SK-N-MC (cell line): ENCODE data around the gene TOMM40L.
"Not testable (repeated sequence)": the region's sequence is repeated elsewhere in the genome, so short reads cannot be mapped to it uniquely, and the experiment has no call there.

Experiments
- DNase-seq: peaks from one replicate; pipeline ENCODE4 v3.0.0-alpha.2; 2011; ENCODE audit warnings: low read depth, low spot score
- H3K27ac ChIP-seq: fragments of 200-600 bp; sonication (generic); 2 replicates; pipeline ENCODE4 v1.5.1; 2016; ENCODE audit warnings: mixed run types
- H3K36me3 ChIP-seq: fragments of 200-600 bp; sonication (generic); 2 replicates; pipeline ENCODE4 v1.6.1; 2017; ENCODE audit warnings: antibody characterized with exemption, low read length, mixed read lengths; ENCODE audit not compliant: insufficient read depth
- H3K4me3 ChIP-seq: fragments of 200-600 bp; sonication (generic); 2 replicates; pipeline ENCODE4 v1.5.1; 2016
- H3K9ac ChIP-seq: fragments of 200-600 bp; sonication (generic); 2 replicates; pipeline ENCODE4 v1.8.0; 2017; ENCODE audit warnings: mixed run types, mixed read lengths; ENCODE audit not compliant: insufficient read length
- H3K9me3 ChIP-seq: fragments of 200-600 bp; sonication (generic); 2 replicates; pipeline ENCODE4 v1.6.1; 2017; ENCODE audit warnings: low read depth, mild to moderate bottlenecking, antibody characterized with exemption, low read length, moderate library complexity, mixed read lengths
- EZH2 ChIP-seq: fragments of 200-600 bp; sonication (generic); IDR thresholded peaks from one replicate; pipeline ENCODE4 v1.6.1; 2017; ENCODE audit warnings: antibody characterized with exemption
- FOXP2 ChIP-seq: optimal IDR thresholded peaks from 2 replicates; pipeline ENCODE3; 2011; ENCODE audit warnings: mild to moderate bottlenecking, moderate library complexity; ENCODE audit not compliant: insufficient read depth; ENCODE audit errors: extremely low read length, control extremely low read depth
- POLR2AphosphoS5 ChIP-seq: IDR thresholded peaks from 2 replicates; pipeline ENCODE4 v1.6.1; 2012; ENCODE audit warnings: mild to moderate bottlenecking, low read depth, low read length, borderline replicate concordance

TOMM40L gene

DNA sequence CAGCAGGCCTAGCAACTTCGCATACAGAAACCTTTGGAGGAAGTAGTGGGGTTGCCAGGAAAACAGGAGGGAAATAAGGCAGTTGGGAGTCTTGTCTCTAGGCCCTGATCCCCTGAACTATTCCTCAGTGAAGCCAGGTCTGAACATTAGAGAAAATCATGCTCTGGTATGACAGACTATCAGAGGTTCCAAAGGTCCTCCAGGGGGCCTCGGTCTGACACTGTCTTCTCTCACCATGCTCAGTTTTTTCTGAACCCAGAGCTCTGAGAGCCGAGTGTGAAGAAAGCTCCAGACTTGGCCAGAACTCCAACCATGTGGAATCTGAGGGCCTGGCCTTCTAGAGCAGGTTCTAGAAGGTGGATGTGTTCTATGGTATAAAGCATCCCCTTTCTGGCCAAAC lies 4.0 kb downstream of the TOMM40L start:
- Histone ChIP-seq H3K4me3 (no peak overlapping the region), H3K9me3 (no peaks in the 10 kb centered on the region), H3K36me3 (peaks cover 16% of the 10 kb centered on the region; the same call in 1 of the 2 replicates), H3K9ac (no peak overlapping the region), H3K27ac (no peak overlapping the region)
- DNase-seq = no peak
- no peak for TF ChIP-seq EZH2

DNA sequence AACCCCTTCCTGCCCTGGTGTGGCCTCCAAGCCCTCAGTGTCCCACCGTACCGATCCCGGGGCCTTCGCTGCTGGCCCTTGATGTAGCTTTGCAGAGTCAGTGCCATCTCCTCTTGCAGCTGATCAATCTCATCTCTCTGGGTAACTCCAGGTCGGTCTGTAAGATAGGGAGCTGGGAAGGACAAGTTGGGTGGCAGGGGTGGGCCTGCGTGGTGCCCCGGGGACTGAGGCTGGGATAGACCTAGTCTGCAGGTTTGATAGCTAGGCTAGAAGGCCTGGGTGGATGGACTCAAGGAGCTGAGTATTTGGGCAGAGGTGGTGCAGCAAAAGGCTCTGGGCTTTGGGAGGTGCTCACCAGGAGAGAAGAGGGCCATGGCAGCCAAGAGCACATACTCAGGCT lies 4.9 kb downstream of the TOMM40L start:
- Histone ChIP-seq H3K36me3 (peaks cover 16% of the 10 kb centered on the region; the same call in 1 of the 2 replicates), H3K9me3 (no peaks in the 10 kb centered on the region), H3K4me3 (no peak overlapping the region), H3K9ac (no peak overlapping the region), H3K27ac (no peak overlapping the region)
- no peak for DNase-seq
- TF ChIP-seq FOXP2 = no peak

DNA sequence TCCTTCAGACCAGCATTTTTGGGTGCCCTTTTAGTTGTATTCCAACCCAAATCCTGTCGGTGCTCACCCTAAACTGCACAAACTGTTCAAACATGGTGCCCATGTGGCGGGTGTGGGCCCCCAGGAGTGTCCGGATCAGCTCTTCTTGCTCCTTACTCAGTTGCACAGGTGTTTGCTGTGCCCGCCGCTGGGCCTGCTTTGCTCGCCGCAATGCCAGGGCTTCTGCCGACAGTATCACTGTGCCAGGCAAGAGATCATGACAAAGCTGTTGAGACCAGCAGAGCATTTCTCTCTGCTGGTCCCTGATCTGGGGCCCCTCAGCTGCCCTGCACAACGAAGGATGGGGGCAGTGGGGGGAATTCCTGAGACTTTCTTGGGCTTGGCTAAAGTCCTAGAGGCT lies 7.2 kb downstream of the TOMM40L start:
- Histone ChIP-seq H3K9me3 (no peaks in the 10 kb centered on the region), H3K36me3 (peaks cover 15% of the 10 kb centered on the region; the same call in 1 of the 2 replicates), H3K9ac (no peak overlapping the region), H3K27ac (no peak overlapping the region), H3K4me3 (no peak overlapping the region)
- TF ChIP-seq POLR2AphosphoS5 (no peak), FOXP2 (no peak), EZH2 (no peak)
- no peak for DNase-seq

GRCh38 chr1:161235957-161236775 lies 10.3 kb downstream of the TOMM40L start:
- TF ChIP-seq POLR2AphosphoS5 (no peak), EZH2 (no peak), FOXP2 (no peak)
- no peak for DNase-seq
- H3K4me3 ChIP-seq = no peak overlapping the region
- no peak overlapping the region for H3K27ac ChIP-seq
- H3K9me3 ChIP-seq = no peaks in the 10 kb centered on the region
- no peak overlapping the region for H3K9ac ChIP-seq
- H3K36me3 ChIP-seq = no peaks in the 10 kb centered on the region

DNA sequence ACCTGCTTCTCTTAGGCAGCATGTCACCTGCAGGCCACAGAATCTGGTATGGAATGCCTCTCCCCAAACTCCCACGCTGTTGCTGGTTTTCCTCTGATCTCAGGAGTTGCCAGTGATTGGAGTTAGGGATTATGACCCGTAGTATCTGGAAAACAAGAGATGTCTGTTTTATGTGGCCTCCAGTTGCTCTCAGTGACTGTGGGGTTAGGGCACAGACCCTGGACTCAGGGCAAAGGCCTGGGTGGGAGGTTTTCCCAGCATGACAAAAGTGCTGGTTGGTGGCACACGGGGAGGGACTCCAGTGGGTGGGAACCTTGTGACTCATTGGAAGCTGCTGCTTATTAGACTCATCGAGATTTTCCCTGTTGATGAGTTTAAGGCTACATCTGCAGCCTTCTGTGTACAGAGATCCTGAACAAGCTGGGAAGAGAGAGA lies 12.2 kb downstream of the TOMM40L start, which contains the start of gene NR1I3:
TSS of gene NR1I3 (minus strand) at position 165 of the 435 bp plus-strand sequence. CDS start 1,638 bp downstream, outside the sequence.
- DNase-seq = no peak
- TF ChIP-seq POLR2AphosphoS5 (no peak), FOXP2 (no peak), EZH2 (no peak)
- Histone ChIP-seq H3K4me3 (no peak within 1 kb of the TSS), H3K36me3 (no peaks in the 10 kb centered on the region), H3K27ac (no peak within 1 kb of the TSS), H3K9me3 (no peaks in the 10 kb centered on the region), H3K9ac (no peak within 1 kb of the TSS)

- no peak for TF ChIP-seq POLR2AphosphoS5
- no peak for TF ChIP-seq EZH2
- TF ChIP-seq FOXP2 = no peak
- Histone ChIP-seq H3K9me3 (no peaks in the 10 kb centered on the region), H3K36me3 (no peaks in the 10 kb centered on the region), H3K9ac (no peak overlapping the region), H3K27ac (no peak overlapping the region), H3K4me3 (no peak overlapping the region)
- no peak for DNase-seq
These were observed 15.8 kb downstream of the TOMM40L start for GRCh38 chr1:161241682-161242081.

DNA sequence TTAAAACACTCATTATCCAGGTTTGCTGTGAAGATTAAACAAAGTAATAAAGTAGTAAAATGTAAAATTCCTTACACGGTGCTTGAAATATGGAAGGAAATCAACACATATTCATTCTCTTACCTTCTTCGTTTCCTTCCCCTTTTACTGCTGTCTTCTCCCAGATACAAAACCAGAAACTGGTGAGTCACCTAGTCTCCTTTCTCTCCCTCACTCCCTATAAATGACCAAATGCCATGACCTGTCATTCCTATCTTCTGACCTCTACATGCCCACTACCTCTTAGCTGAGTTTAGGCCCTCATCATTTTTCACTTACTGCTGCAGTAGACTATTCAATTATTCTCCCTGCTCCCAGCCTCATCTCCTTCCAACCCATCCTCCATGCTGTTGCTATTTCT lies 16.5 kb downstream of the TOMM40L start:
- no peak overlapping the region for H3K4me3 ChIP-seq
- H3K27ac ChIP-seq = no peak overlapping the region
- TF ChIP-seq POLR2AphosphoS5 = no peak
- H3K9me3 ChIP-seq = no peaks in the 10 kb centered on the region
- DNase-seq = no peak
- H3K9ac ChIP-seq = no peak overlapping the region
- no peaks in the 10 kb centered on the region for H3K36me3 ChIP-seq

DNA sequence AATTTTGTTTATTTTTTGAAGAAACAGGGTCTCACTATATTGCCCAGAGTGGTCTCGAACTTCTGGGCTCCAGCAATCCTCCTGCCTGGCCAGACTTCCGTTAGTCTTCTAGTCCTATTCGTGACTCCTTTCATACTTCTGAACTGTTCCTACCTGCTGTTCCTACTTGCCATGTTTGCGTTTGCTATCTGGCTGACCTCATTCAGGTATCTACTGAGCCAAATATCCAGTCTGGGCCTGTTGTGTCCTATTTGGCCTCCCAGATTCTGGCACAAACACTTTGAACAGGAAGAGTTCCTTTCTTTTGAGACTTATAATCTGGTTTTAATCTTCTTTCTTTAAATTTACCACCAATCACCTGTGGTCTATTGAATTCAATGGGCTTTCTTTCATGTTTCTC lies 19.0 kb downstream of the TOMM40L start:
- Histone ChIP-seq H3K9ac (no peak overlapping the region), H3K9me3 (no peaks in the 10 kb centered on the region), H3K27ac (no peak overlapping the region), H3K4me3 (no peak overlapping the region), H3K36me3 (no peaks in the 10 kb centered on the region)
- no peak for DNase-seq
- TF ChIP-seq FOXP2 = no peak
- TF ChIP-seq POLR2AphosphoS5 = no peak
- TF ChIP-seq EZH2 = no peak

DNA sequence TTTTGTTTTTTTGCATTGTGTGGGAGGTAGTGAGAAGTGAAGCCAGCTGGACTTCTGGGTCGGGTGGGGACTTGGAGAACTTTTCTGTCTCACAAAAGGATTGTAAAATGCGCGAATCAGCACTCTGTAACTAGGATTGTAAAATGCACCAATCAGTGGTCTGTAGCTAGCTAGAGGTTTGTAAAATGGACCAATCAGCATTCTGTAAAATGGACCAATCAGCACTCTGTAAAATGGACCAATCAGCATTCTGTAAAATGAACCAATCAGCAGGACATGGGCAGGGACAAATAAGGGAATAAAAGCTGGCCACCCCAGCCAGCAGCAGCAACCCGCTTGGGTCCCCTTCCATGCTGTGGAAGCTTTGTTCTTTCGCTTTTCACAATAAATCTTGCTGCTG lies 24.2 kb downstream of the TOMM40L start:
- not testable (repeated sequence) for H3K9ac ChIP-seq, H3K36me3 ChIP-seq, DNase-seq, H3K27ac ChIP-seq, H3K9me3 ChIP-seq, H3K4me3 ChIP-seq
